ENCODE measurements around the gene METTL26. TPM values are rescaled to one million over a fixed set of nuclear protein-coding genes. Genes with fewer than 3 reads are reported as not detected.

Gene METTL26
- total and polyA plus RNA-seq, 9 of the 15 experiments (the other 6 are each of a cell fraction or from before 2014, with no cell fraction given) = 7.3 to 262 (median 80.9) TPM

GRCh38 chr16:660459-661183 is 24.5 kb upstream of the METTL26 start (continued):
- peak; percentile 25 for TF ChIP-seq CCNT2 (IDR thresholded peaks at IDR 0.05; ENCODE audit: borderline replicate concordance, extremely low read depth, insufficient read length, low read depth, low read length)
- peak in 1 of 2 experiments; percentile 86; a peak in 1 of 4 replicates for TF ChIP-seq RCOR1 (IDR thresholded peaks at IDR 0.05; ENCODE audit: borderline replicate concordance in 1 of 2, low read depth in 2 of 2, low read length in 2 of 2)
- no peak for TF ChIP-seq SMAD3 (CRISPR knock-in tag; conservative IDR thresholded peaks at IDR 0.05)
- TF ChIP-seq KLF1 (tag; IDR thresholded peaks at IDR 0.05) = no peak
- peak; percentile 12; the same call in 1 of the 2 replicates for TF ChIP-seq ESRRA (IDR thresholded peaks at IDR 0.05; ENCODE audit: borderline replicate concordance, low read depth)
- peak; percentile 39; the same call in 1 of the 2 replicates for TF ChIP-seq GATAD2B (IDR thresholded peaks at IDR 0.05; ENCODE audit: borderline replicate concordance)
- TF ChIP-seq SRF (CRISPR knock-in tag; IDR thresholded peaks at IDR 0.05) = peak in 1 of 2 experiments; percentile 65; a peak in 2 of 4 replicates
- peak in 1 of 2 experiments; percentile 57; a peak in 1 of 4 replicates for TF ChIP-seq SIN3A (IDR thresholded peaks at IDR 0.05; ENCODE audit: borderline replicate concordance in 2 of 2, control insufficient read depth in 1 of 2, low read depth in 2 of 2, low read length in 2 of 2)
- TF ChIP-seq THAP7 (CRISPR knock-in tag; IDR thresholded peaks at IDR 0.05) = no peak
- 0 out of 2 replicates have a peak, but pooled peaks have one; percentile 10 for TF ChIP-seq STAG1 (CRISPR knock-in tag; IDR thresholded peaks at IDR 0.05; ENCODE audit: borderline replicate concordance)
- TF ChIP-seq DNMT1 (IDR thresholded peaks at IDR 0.05) = no peak
- no peak for TF ChIP-seq HOXB6 (CRISPR knock-in tag; IDR thresholded peaks at IDR 0.05; ENCODE audit: borderline replicate concordance)
- no peak for TF ChIP-seq DDX20 (tag; IDR thresholded peaks at IDR 0.05; ENCODE audit: low read depth)
- TF ChIP-seq KLF16 (IDR thresholded peaks at IDR 0.05) = no peak
- TF ChIP-seq PATZ1 (CRISPR knock-in tag; IDR thresholded peaks at IDR 0.05; ENCODE audit: borderline replicate concordance) = no peak
- TF ChIP-seq MNT (conservative IDR thresholded peaks at IDR 0.05) = peak; percentile 49 to 72; a peak in 2 of 4 replicates
- TF ChIP-seq TOE1 (IDR thresholded peaks at IDR 0.05; ENCODE audit: borderline replicate concordance) = 0 out of 2 replicates have a peak, but pooled peaks have one; percentile 26
- TF ChIP-seq TOE1 (CRISPR knock-in tag; IDR thresholded peaks at IDR 0.05; ENCODE audit: borderline replicate concordance, low read depth) = no peak
- TF ChIP-seq KDM2B (CRISPR knock-in tag; IDR thresholded peaks at IDR 0.05) = no peak
- no peak for TF ChIP-seq MCM5 (IDR thresholded peaks at IDR 0.05; ENCODE audit: low read depth)
- no peak for TF ChIP-seq CBFA2T2 (conservative IDR thresholded peaks at IDR 0.05)
- no peak for TF ChIP-seq PHF21A (IDR thresholded peaks at IDR 0.05; ENCODE audit: borderline replicate concordance, low read depth)
- no peak for TF ChIP-seq NR1H2 (CRISPR knock-in tag; IDR thresholded peaks at IDR 0.05)
- TF ChIP-seq RB1 (IDR thresholded peaks at IDR 0.05; ENCODE audit: low read depth) = peak; percentile 83
- TF ChIP-seq NFIC (IDR thresholded peaks at IDR 0.05) = peak; percentile 82
